Midbrain (tissue), 1 donor: Measurements from ENCODE around the gene BSDC1.
A peak's percentile ranks its signal among the peaks of the same experiment; 100 is the strongest.
"Not testable (repeated sequence)": the region's sequence is repeated elsewhere in the genome, so short reads cannot be mapped to it uniquely, and the experiment has no call there.

ENCODE experiments used
- DNase-seq: peaks from one replicate; lab custom pipeline; 2025; lab: John Stamatoyannopoulos, UW

The BSDC1 gene

GRCh38 chr1:32394141-32394889 lies at the start of gene BSDC1:
Gene BSDC1, minus strand, starts transcription at chr1:32394441. Its CDS starts 27 bp downstream, at chr1:32394414.
- peak; percentile 99 for DNase-seq

GRCh38 chr1:32441467-32441866 lies 47.2 kb upstream of the BSDC1 start:
- DNase-seq, result not testable (repeated sequence)

GRCh38 chr1:32438777-32439176 lies 44.5 kb upstream of the BSDC1 start:
- not testable (repeated sequence) for DNase-seq

- no peak for DNase-seq
Observed at GRCh38 chr1:32438136-32438535, 43.9 kb upstream of the BSDC1 start.

GRCh38 chr1:32431736-32432400 lies 37.6 kb upstream of the BSDC1 start:
- DNase-seq, result no peak

- no peak for DNase-seq
Observed at GRCh38 chr1:32427264-32427963, 33.2 kb upstream of the BSDC1 start.

- no peak for DNase-seq
Observed at GRCh38 chr1:32426489-32427255, 32.4 kb upstream of the BSDC1 start.

GRCh38 chr1:32421775-32422174 lies 27.5 kb upstream of the BSDC1 start:
- DNase-seq, result no peak

GRCh38 chr1:32414186-32414886 lies 20.1 kb upstream of the BSDC1 start:
- no peak for DNase-seq

- DNase-seq, result peak; percentile 50
Observed at GRCh38 chr1:32413507-32414185, 19.4 kb upstream of the BSDC1 start.

GRCh38 chr1:32411261-32411660 lies 17.0 kb upstream of the BSDC1 start:
- DNase-seq, result no peak

- no peak for DNase-seq
Observed at GRCh38 chr1:32406629-32407111, 12.4 kb upstream of the BSDC1 start.

- DNase-seq, result no peak
Observed at GRCh38 chr1:32405672-32406467, 11.6 kb upstream of the BSDC1 start.

GRCh38 chr1:32404946-32405345 lies 10.7 kb upstream of the BSDC1 start:
- no peak for DNase-seq

- DNase-seq, result peak; percentile 85
Observed at GRCh38 chr1:32400876-32401631, 6.8 kb upstream of the BSDC1 start.

- DNase-seq, result no peak
Observed at GRCh38 chr1:32399843-32400242, 5.6 kb upstream of the BSDC1 start.

GRCh38 chr1:32398401-32398800 lies 4.2 kb upstream of the BSDC1 start:
- DNase-seq, result no peak

- not testable (repeated sequence) for DNase-seq
Observed at GRCh38 chr1:32396524-32396923, 2.3 kb upstream of the BSDC1 start.

- DNase-seq, result no peak
Observed at GRCh38 chr1:32394890-32395432, 720 bp upstream of the BSDC1 start.
